NCI-H146 treated with DMSO at 0.1 percent for 48 hours (cell line): Measurements from ENCODE around the gene REX1BD.

Experiments
- DNase-seq: peaks from one replicate; lab custom pipeline; 2025; ENCODE audit not compliant: unreplicated experiment; lab: John Stamatoyannopoulos, UW

Gene REX1BD

DNA sequence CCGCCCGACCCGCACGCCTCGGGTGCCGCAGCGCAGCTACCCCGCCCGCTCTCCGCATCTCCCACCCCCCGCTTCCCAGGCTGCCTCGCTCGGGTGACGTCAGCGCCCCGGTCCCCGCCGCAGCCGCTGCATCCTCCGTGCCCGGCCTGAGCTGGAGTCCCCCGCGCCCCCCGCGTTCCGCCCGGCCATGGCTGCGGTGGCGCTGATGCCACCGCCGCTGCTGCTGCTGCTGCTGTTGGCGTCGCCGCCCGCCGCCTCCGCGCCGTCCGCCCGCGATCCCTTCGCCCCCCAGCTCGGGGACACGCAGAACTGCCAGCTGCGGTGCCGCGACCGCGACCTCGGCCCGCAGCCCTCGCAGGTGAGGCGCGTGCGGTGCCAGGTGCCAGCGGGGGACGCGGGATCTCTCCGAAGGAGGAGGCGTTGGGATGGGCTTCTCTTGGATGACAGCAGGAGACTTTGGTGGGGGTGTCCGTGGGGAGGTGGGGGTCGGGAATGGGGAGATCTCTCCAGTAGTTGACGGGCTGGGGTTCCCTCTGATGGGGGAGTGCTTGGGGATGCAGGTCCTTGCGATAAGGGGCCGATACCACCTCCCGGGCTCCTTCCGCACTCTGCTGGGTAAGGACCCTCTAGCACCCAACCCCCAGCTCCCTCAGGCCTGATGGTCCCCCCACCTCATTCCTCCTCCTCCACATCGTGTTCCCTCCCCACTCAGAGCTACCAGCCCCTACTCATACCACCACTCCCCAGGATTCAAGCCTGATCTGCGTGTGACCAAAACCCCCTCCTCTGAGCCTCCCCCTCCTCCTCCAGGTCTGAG is 24.4 kb downstream of the REX1BD start, which contains the start of gene TMEM59L:
TSS of gene TMEM59L (plus strand) at position 99 of the 817 bp plus-strand sequence. CDS start at position 188, 89 bp downstream.
- peak; percentile 10 for DNase-seq

GRCh38 chr19:18613589-18614234 is 25.1 kb downstream of the REX1BD start:
- no peak for DNase-seq

DNA sequence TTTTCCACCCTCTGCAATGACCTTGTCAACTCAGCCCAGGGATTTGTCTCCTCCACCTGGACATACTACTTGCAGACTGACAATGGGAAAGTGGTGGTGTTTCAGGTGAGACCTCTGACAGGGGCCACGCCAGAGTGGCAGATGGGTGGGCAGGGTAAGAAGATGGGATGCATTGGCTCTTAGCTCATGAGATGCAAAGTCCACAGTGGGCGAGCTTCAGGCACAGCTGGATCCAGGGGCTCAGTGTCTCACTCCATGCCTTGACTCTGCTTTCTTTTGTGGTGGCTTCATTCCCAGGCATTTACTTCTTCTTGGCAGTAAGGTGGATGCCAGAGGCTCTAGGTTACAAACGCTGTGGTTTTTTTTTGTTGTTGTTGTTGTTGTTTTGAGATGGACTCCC is 27.4 kb downstream of the REX1BD start:
- no peak for DNase-seq

DNA sequence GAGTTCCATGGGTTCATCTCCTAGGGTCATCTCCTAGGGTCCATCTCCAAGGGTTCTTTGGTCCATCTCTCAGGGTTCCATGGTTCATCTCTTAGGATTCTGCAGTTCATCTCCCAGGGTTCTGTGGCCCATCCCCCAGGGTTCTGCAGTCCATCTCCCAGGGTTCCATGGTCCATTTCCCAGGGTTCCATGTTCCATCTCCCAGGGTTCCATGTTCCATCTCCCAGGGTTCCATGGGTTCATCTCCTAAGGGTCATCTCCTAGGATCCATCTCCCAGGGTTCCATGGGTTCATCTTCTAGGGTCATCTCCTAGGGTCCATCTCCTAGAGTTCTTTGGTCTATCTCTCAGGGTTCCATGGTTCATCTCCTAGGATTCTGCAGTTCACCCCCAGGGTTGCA is 29.0 kb downstream of the REX1BD start:
- DNase-seq, result no peak

GRCh38 chr19:18618236-18618635 is 29.6 kb downstream of the REX1BD start:
- DNase-seq, result no peak

DNA sequence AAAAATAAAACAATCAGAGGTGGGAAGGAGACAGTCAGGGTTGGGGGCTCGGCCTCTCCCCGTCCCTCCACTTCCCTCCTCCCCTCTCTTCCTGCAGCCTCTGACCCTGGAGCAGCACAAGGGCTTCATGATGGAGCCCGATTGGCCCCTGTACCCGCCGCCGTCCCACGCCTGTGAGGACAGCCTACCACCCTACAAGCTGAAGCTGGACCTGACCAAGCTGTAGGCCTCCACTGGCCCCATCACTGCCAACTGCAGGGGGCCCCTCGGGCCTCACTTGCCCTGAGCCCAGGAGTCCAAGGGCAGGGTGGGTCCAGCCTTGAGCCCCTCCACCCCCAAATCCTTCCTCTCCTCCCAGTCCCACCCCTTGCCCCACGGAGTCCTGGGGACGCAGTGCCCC is 31.7 kb downstream of the REX1BD start:
- DNase-seq, result no peak

- no peak for DNase-seq
Measured at GRCh38 chr19:18620902-18621301, 32.3 kb downstream of the REX1BD start.

GRCh38 chr19:18626906-18627305 is 38.3 kb downstream of the REX1BD start:
- DNase-seq, result no peak

DNA sequence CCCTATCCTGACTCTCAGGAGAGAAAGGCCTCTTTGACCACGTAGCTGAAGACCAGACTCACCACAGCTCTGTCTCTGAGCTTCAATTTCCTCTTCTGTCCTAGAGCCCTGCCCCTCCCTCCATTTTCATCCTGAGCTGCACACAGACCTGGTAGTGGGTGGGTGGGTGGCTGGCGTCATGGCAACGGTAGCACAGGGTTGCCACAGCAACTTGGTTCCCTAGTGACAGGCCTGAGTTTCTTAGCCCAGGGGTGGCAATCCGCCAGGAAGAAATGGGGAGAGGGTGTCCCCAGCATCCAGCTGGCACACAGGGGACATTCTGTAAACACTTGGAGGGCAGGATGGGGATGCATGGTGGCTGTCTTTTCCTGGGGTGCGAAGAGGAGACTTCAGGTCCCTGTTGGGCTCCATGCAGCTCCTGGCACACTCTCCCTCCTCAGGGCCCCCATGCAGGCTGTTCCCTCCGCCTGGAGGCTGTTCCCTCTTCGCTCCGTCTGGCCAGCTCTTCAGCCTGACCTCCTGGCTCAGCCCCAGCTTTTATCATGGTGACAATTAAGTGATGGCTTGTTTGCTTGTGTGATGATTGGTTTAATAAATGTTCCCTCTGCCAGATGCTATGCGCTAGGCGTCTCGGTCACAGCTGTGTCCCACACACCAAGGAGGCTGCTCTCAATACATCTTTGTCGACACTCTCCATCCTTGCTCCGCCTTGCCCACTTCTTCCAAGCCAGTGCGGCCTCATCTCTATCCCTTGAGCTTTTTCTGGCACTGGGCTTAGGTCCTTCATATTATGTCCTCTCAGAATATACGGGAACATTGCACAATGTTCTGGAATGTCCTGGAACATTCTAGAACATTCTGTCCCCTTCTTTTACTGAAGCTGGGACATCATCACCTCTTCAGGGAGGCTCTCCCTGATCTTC is 40.8 kb downstream of the REX1BD start:
- DNase-seq, result no peak

DNA sequence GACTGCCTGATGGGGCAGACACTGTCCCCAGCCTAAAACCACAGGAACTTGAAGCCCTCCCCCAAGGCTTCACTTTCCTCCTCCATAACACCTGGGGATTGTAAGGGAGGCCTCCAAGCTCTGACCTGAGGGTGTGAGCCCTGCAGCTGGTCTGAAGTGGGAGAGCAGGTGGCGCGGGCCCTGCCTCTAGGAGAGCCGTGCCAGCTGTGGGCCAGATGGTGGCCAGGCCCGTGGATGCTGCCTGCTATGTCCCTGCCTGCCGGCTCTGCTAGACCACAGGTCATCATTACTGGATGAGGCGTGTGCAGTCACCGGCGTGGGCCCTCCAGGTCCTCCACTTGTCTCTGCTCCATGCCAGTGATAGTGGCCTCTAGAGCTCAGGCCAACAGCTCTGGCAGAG is 44.7 kb downstream of the REX1BD start:
- DNase-seq, result no peak

- peak; percentile 75 for DNase-seq
Measured at GRCh38 chr19:18634612-18635297, 46.2 kb downstream of the REX1BD start.

GRCh38 chr19:18635831-18636182 is 47.2 kb downstream of the REX1BD start:
- no peak for DNase-seq

DNA sequence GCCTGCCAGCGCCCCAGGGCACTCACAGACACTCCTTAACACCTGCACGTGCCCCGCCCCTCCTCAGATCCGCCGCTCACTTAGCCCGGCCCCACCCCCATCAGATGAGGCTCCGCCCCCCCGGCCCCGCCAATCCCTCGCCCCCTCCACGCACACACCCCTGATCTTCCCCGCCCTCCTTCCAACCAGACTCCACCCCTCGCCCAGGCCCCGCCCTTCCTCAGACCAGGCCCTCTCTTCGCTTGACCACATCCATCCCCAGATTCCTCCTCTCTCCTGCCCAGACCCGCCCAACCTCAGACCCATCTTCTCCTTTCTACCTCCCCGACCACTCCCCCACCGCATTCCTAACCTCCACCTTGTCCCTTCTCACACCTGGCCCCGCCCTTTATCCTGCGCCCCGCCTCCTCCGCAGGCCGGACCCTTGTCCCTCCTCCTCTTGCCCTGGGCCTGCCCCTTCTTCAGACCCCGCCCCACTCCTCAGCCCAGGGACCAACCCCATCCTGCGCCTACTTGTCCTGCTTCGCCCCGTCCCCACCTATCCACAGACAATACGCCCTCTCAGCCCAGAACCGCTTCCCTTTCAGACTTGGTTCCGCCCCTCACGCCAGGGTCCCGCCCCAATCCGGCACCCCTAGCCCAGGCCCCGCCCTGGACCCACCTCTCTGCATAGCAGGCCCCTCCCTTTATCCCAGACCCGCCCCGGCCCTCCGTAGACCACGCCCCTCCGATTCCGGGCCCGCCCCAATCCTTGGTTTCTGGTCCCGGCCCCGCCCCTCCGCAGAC is 47.8 kb downstream of the REX1BD start:
- DNase-seq, result peak; percentile 98

DNA sequence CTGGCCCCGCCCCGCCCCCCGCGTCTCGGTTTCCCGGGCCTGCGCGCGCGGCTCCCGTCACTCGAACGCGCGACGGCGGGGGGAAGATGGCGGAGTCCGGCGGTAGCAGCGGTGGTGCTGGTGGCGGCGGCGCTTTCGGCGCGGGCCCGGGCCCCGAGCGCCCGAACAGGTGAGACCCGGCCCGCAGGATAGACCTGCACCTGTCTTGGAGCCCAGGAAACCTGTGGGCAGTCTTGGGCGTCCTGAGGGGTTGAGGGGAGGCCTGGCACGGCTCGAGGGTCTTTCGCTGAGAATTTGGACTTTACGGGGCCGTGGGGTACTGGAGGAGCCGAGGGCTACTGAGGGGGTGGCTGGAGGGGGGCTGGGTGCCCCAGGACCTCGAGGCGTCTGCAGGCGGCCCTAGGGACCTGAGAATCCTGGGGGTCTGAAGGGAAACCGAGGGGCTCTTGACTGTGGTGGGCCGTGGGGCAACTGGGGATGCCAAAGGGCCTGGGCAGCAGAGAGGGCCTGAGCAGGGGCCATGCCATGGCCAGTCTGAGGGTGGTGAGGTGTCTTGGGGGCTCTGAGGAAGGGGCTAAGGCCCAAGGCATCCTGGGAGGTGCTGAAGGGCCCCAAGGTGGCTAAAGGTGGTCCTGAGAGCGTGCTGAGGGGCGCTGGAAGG is 48.5 kb downstream of the REX1BD start, which contains the start of gene KLHL26:
TSS of gene KLHL26 (plus strand) at position 60 of the 661 bp plus-strand sequence. CDS start at position 87, 27 bp downstream.
- DNase-seq, result no peak

GRCh38 chr19:18637673-18638630 is 49.4 kb downstream of the REX1BD start:
- peak; percentile 82 for DNase-seq

- no peak for DNase-seq
Measured at GRCh38 chr19:18639706-18640243, 51.2 kb downstream of the REX1BD start.
